GM18498 (cell line): ENCODE results near the gene ABCC10.
"Not testable (repeated sequence)": the region's sequence is repeated elsewhere in the genome, so short reads cannot be mapped to it uniquely, and the experiment has no call there.

ENCODE experiments used
- ATAC-seq: cut with Tn5 transposase; IDR thresholded peaks from one replicate; pipeline ENCODE4 v1.9.1; 2021; ENCODE audit warnings: mild to moderate bottlenecking, moderate library complexity; ENCODE audit not compliant: unreplicated experiment

ABCC10 gene

GRCh38 chr6:43427406-43428111 lies at the start of gene ABCC10:
Gene ABCC10, plus strand, starts transcription at chr6:43427541. Its CDS starts 438 bp downstream, at chr6:43427979.
- ATAC-seq, result peak; percentile 94

DNA sequence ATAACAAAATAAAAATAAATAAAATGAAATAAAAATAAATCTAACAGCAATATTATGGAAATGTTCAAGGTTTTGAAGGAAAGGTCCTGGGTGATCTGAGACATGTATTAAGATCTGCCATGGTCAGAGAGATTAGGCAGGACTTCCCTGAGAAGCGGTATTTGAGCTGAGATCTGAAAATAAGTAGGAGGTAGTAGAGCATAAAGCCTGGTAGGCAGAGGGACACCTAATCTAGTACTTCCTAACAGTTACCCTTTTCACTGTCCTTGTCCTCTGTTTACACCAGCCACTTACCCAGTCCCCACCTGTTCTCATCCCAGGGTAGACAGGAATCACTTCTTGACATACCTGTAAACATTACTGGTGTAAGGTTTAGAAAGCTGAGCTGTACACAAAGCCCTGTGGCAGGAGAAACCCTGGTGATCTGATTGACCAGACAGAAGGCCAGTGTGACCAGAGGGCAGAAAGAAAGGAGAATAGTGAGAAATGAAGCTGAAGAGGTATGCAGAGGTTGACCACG lies 49.6 kb upstream of the ABCC10 start:
- ATAC-seq, result no peak

- ATAC-seq, result no peak
Measured at GRCh38 chr6:43378631-43379030, 48.7 kb upstream of the ABCC10 start.

- not testable (repeated sequence) for ATAC-seq
Measured at GRCh38 chr6:43380858-43381257, 46.5 kb upstream of the ABCC10 start.

DNA sequence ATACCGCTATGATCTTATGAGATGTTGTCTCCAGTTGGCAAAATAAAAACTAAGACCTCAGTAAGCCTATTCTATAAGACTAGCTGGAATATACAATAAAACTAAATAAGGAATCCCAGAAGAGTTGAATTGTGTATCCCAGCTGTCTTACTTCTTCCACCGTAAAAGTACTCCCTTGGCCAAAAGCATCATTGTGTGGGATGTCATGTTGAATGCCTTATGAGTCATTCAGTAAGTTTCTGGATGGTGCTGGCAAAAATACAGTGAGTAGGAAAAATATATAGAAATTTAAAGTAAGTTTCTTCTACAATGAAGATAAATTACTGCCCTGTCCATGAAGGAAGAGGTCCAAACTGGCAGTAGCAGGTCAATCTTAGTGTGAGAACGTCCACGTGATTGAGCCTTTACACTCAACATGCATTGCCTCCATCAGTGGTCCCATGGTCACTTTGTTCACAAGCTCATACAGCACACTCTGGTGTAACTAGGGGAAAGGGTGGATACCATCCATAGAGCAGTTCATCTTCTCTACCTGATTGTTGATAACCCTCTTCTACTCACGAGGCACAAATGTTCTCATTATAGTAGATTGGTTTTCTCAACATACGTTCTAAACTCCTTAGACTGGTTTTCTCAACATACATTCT lies 44.2 kb upstream of the ABCC10 start:
- ATAC-seq, result peak; percentile 39

- ATAC-seq, result no peak
Measured at GRCh38 chr6:43386492-43386891, 40.8 kb upstream of the ABCC10 start.

GRCh38 chr6:43389730-43390295 lies 37.5 kb upstream of the ABCC10 start:
- ATAC-seq, result no peak

DNA sequence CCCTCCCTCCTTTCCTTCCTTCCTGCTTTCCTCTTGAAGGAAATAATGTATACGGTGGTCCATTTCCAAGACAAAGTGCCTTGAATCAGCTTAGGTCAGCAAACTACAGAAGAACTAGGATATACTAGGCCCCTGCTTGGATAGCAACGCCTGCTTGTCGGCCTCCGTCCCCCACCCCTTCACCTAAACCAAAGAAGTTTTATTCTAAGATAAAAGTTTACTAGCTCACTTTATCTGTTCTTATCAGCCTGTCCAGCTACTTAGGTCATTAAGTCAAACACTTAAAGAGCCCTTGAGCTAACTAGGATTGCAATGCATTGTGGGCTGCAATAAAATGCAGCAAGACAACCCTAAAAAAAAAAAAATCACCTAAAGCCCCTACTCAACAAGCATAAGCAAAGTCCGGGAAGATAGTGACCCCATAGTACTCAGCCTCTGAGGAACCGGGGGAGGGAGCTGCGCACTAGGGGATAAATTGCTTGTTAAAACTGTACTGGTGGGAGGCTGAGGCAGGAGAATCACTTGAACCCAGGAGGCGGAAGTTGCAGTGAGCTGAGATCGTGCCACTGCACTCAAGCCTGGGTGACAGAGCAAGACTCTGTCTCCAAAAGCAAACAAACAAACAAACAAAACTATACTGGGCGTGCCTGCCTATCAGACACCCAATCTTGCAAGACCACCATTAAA lies 36.4 kb upstream of the ABCC10 start:
- not testable (repeated sequence) for ATAC-seq

GRCh38 chr6:43391440-43392031 lies 35.8 kb upstream of the ABCC10 start:
- ATAC-seq, result no peak

GRCh38 chr6:43393133-43393532 lies 34.2 kb upstream of the ABCC10 start:
- not testable (repeated sequence) for ATAC-seq

- no peak for ATAC-seq
Measured at GRCh38 chr6:43393602-43394001, 33.7 kb upstream of the ABCC10 start.

GRCh38 chr6:43394982-43395381 lies 32.4 kb upstream of the ABCC10 start:
- ATAC-seq, result no peak

DNA sequence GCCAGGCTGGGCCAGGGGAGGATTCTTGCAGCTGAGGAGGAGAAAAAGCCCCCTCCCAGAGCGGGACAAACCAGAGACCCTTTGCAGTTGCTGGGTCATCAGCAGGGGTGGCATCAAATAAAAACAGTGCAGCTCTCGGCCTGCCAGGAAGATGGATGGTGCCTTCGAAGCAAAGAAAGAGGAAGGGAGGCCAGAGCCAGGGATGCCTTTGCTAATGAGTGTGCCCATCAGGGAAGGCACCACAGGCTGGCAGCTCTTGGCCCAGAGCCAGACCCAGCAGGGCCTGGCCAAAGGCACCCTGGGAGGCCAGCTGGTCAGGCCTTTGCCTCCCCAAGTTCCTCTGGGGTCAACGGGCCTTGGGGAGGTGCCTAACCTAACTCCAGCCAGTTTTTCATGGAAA lies 31.6 kb upstream of the ABCC10 start:
- ATAC-seq, result no peak

DNA sequence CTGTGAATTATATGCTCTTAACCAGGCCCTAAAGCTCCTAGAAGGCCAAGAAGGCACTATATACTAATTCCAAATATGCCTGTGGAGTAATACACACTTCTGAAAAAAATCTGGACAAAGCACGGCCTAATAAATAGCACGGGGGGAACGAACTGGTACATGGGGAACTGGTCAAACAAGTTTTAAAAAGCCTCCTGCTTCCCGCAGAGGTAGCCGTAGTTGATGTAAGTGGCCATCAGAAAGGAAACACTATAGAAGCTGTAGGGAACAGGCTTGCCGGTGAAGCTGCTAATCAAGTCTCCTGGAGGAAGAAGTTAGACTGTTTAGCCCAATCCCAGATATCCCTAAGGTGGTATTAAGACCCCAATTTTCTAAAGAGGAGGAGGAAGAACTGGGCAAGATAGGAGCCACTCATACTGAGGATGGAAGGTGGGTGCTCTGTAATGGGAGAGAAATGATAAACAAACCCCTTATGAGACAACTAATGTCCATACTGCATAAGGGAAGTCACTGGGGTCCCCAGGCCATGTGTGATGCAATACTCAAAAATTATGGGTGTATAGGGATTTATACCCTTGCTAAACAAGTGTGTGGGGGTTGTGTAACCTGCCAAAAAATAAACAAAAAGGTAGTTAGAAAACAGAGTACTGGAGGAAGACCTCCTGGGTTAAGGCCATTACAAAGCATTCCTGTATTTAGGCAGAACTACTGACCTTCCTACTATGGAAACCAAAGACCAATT lies 30.8 kb upstream of the ABCC10 start:
- ATAC-seq, result no peak

GRCh38 chr6:43399932-43400487 lies 27.3 kb upstream of the ABCC10 start:
- ATAC-seq, result no peak

GRCh38 chr6:43401730-43402129 lies 25.6 kb upstream of the ABCC10 start:
- no peak for ATAC-seq

- ATAC-seq, result no peak
Measured at GRCh38 chr6:43402820-43403219, 24.5 kb upstream of the ABCC10 start.

DNA sequence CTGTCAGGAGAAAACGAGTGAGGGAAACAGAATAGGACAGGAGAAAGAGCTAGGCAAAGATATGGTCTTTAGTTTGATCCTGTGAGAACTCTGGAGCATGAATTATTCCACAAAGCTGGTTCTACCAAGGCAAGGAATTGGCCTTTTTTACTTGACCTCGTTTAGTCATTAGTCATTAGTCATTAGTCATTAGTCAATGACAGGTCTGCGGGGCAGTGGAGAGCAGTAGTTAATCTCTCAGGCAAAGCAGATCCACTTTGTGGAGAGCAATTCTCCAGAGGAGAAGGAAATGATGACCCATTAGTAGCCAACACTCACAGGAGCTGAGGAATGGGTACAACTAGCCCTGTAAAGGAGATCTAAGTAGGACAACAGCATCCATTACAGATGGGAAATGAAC lies 22.0 kb upstream of the ABCC10 start:
- no peak for ATAC-seq

- no peak for ATAC-seq
Measured at GRCh38 chr6:43407296-43407695, 20.0 kb upstream of the ABCC10 start.

- no peak for ATAC-seq
Measured at GRCh38 chr6:43408259-43408658, 19.1 kb upstream of the ABCC10 start.
